Neural cell (in vitro differentiated cells): ENCODE results near the gene MLST8.

ENCODE experiments used
- CTCF ChIP-seq: fragments of 450-650 bp; IDR thresholded peaks from 2 replicates; pipeline ENCODE4 v1.5.1; 2014; ENCODE audit warnings: antibody characterized with exemption, mild to moderate bottlenecking, moderate library complexity; ENCODE audit not compliant: poor library complexity, severe bottlenecking
- EP300 ChIP-seq: fragments of 450-650 bp; conservative IDR thresholded peaks from 2 replicates; pipeline ENCODE4 v1.6.1; 2014; ENCODE audit warnings: antibody characterized with exemption, mild to moderate bottlenecking, moderate library complexity; ENCODE audit not compliant: poor library complexity, severe bottlenecking
- EZH2 ChIP-seq: fragments of 200-600, 300-800 bp; shearing (Covaris generic), sonication (generic); IDR thresholded peaks from 2 replicates; pipeline ENCODE4 v1.6.1; 2014; ENCODE audit warnings: antibody characterized with exemption, low read length, borderline replicate concordance, mild to moderate bottlenecking; ENCODE audit not compliant: insufficient read depth, poor library complexity, severe bottlenecking
- POLR2AphosphoS5 ChIP-seq: IDR thresholded peaks from 2 replicates; pipeline ENCODE4 v1.6.1; 2012
- RAD21 ChIP-seq: fragments of 450-650 bp; conservative IDR thresholded peaks from 2 replicates; pipeline ENCODE4 v1.6.1; 2014; ENCODE audit warnings: antibody characterized with exemption, mild to moderate bottlenecking, moderate library complexity
- SMC3 ChIP-seq: fragments of 450-650 bp; conservative IDR thresholded peaks from 2 replicates; pipeline ENCODE4 v1.6.1; 2014; ENCODE audit warnings: antibody characterized with exemption, mild to moderate bottlenecking, moderate library complexity; ENCODE audit not compliant: poor library complexity
- TAF1 ChIP-seq: IDR thresholded peaks from 2 replicates; pipeline ENCODE4 v1.6.1; 2012; ENCODE audit warnings: low read depth
- TF ChIP-seq, protein P1 (sequence below): IDR thresholded peaks from 2 replicates; pipeline ENCODE4 v1.6.1; 2012; ENCODE audit warnings: borderline replicate concordance

DNA sequence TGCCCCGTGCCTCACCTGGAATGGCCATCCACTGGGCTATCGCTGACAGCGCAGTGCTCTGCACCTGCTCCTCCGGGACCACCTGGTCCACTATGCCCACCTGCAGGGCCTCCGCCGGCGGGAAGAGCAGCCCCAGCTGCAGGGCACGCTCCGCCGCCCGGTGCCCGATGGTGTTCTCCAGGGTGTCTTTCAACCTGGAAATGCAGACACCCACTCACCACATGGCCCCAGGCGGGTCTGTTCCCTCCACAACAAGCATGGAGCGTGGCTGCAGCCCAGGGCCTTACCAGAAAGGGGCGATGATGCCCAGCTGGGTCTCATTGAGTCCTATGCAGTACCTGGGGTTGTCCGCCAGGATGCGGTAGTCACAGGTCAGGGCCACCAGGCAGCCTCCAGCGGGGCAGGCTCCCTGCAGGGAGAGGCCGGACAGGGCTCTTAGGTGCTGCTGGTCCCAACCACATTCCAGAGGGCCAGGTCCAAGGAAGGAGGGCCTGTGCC lies 37.8 kb downstream of the MLST8 start:
- no peak for TF ChIP-seq EZH2
- TF ChIP-seq CTCF: no peak
- no peak for TF ChIP-seq EP300
- no peak for TF ChIP-seq RAD21
- no peak for TF ChIP-seq TAF1
- TF ChIP-seq, protein P1, sequence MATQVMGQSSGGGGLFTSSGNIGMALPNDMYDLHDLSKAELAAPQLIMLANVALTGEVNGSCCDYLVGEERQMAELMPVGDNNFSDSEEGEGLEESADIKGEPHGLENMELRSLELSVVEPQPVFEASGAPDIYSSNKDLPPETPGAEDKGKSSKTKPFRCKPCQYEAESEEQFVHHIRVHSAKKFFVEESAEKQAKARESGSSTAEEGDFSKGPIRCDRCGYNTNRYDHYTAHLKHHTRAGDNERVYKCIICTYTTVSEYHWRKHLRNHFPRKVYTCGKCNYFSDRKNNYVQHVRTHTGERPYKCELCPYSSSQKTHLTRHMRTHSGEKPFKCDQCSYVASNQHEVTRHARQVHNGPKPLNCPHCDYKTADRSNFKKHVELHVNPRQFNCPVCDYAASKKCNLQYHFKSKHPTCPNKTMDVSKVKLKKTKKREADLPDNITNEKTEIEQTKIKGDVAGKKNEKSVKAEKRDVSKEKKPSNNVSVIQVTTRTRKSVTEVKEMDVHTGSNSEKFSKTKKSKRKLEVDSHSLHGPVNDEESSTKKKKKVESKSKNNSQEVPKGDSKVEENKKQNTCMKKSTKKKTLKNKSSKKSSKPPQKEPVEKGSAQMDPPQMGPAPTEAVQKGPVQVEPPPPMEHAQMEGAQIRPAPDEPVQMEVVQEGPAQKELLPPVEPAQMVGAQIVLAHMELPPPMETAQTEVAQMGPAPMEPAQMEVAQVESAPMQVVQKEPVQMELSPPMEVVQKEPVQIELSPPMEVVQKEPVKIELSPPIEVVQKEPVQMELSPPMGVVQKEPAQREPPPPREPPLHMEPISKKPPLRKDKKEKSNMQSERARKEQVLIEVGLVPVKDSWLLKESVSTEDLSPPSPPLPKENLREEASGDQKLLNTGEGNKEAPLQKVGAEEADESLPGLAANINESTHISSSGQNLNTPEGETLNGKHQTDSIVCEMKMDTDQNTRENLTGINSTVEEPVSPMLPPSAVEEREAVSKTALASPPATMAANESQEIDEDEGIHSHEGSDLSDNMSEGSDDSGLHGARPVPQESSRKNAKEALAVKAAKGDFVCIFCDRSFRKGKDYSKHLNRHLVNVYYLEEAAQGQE: no peak
- no peak for TF ChIP-seq POLR2AphosphoS5
- no peak for TF ChIP-seq SMC3
